IPS-20b (cell line): Measurements from ENCODE around the gene NR2F2.
A peak's percentile ranks its signal among the peaks of the same experiment; 100 is the strongest.

Experiments used
- H3K27ac ChIP-seq: one replicate; pipeline ENCODE4 v1.5.1; 2013; ENCODE audit warnings: low read length
- H3K27me3 ChIP-seq: 2 replicates; pipeline ENCODE4 v1.6.1; 2013; ENCODE audit warnings: mild to moderate bottlenecking, low read length, inconsistent platforms; ENCODE audit not compliant: insufficient read depth
- H3K36me3 ChIP-seq: 2 replicates; pipeline ENCODE4 v1.6.1; 2013; ENCODE audit warnings: low read depth, mild to moderate bottlenecking, inconsistent platforms, low read length, moderate library complexity; ENCODE audit not compliant: insufficient read depth
- H3K4me1 ChIP-seq: 2 replicates; pipeline ENCODE4 v1.6.1; 2013; ENCODE audit warnings: mild to moderate bottlenecking, control low read depth, inconsistent platforms, low read length, moderate library complexity; ENCODE audit not compliant: insufficient read depth
- H3K4me3 ChIP-seq: 2 replicates; pipeline ENCODE4 v1.5.1; 2013; ENCODE audit warnings: mild to moderate bottlenecking, low read length, inconsistent platforms
- H3K9ac ChIP-seq: 2 replicates; pipeline ENCODE4 v1.6.1; 2013; ENCODE audit warnings: low read depth, mild to moderate bottlenecking, inconsistent platforms, low read length, moderate library complexity
- H3K9me3 ChIP-seq: 2 replicates; pipeline ENCODE4 v1.6.1; 2013; ENCODE audit warnings: mild to moderate bottlenecking, low read depth, low read length, inconsistent platforms; ENCODE audit not compliant: insufficient read depth

Gene NR2F2

GRCh38 chr15:96353930-96354730 is 23.6 kb downstream of the NR2F2 start:
- no peak overlapping the region for H3K9ac ChIP-seq
- H3K36me3 ChIP-seq: no peaks in the 10 kb centered on the region
- H3K27ac ChIP-seq: no peak overlapping the region
- peaks cover 100% of the 10 kb centered on the region for H3K27me3 ChIP-seq
- H3K9me3 ChIP-seq: no peaks in the 10 kb centered on the region; the same call in 1 of the 2 replicates
- peak overlapping the region; percentile 38; the same call in 1 of the 2 replicates for H3K4me3 ChIP-seq
- peaks cover under 1% of the 10 kb centered on the region; the same call in 1 of the 2 replicates for H3K4me1 ChIP-seq

- peaks cover 100% of the 10 kb centered on the region for H3K27me3 ChIP-seq
- no peak overlapping the region for H3K27ac ChIP-seq
- H3K36me3 ChIP-seq: no peaks in the 10 kb centered on the region
- no peak overlapping the region; the same call in 1 of the 2 replicates for H3K4me3 ChIP-seq
- no peaks in the 10 kb centered on the region; the same call in 1 of the 2 replicates for H3K4me1 ChIP-seq
- H3K9ac ChIP-seq: no peak overlapping the region
- no peaks in the 10 kb centered on the region; the same call in 1 of the 2 replicates for H3K9me3 ChIP-seq
Measured at GRCh38 chr15:96354731-96355567, 24.4 kb downstream of the NR2F2 start.

GRCh38 chr15:96355568-96356187 is 25.2 kb downstream of the NR2F2 start:
- no peak overlapping the region for H3K9ac ChIP-seq
- peaks cover 100% of the 10 kb centered on the region for H3K27me3 ChIP-seq
- no peaks in the 10 kb centered on the region; the same call in 1 of the 2 replicates for H3K9me3 ChIP-seq
- no peaks in the 10 kb centered on the region; the same call in 1 of the 2 replicates for H3K4me1 ChIP-seq
- no peak overlapping the region for H3K4me3 ChIP-seq
- no peaks in the 10 kb centered on the region for H3K36me3 ChIP-seq
- no peak overlapping the region for H3K27ac ChIP-seq

- Histone ChIP-seq H3K9ac (no peak overlapping the region), H3K27ac (no peak overlapping the region), H3K36me3 (no peaks in the 10 kb centered on the region), H3K4me3 (peak overlapping the region; percentile 58; the same call in 1 of the 2 replicates), H3K9me3 (no peaks in the 10 kb centered on the region; the same call in 1 of the 2 replicates), H3K4me1 (no peaks in the 10 kb centered on the region; the same call in 1 of the 2 replicates), H3K27me3 (peaks cover 100% of the 10 kb centered on the region)
Measured at GRCh38 chr15:96356494-96357455, 26.3 kb downstream of the NR2F2 start.

GRCh38 chr15:96358001-96358801 is 27.7 kb downstream of the NR2F2 start:
- Histone ChIP-seq H3K36me3 (no peaks in the 10 kb centered on the region), H3K4me1 (no peaks in the 10 kb centered on the region; the same call in 1 of the 2 replicates), H3K9me3 (no peaks in the 10 kb centered on the region; the same call in 1 of the 2 replicates), H3K4me3 (no peak overlapping the region), H3K27ac (no peak overlapping the region), H3K27me3 (peaks cover 100% of the 10 kb centered on the region), H3K9ac (no peak overlapping the region)

- Histone ChIP-seq H3K9ac (no peak overlapping the region), H3K36me3 (no peaks in the 10 kb centered on the region), H3K27me3 (peaks cover 100% of the 10 kb centered on the region), H3K27ac (no peak overlapping the region), H3K4me3 (peak overlapping the region; percentile 56), H3K4me1 (no peaks in the 10 kb centered on the region; the same call in 1 of the 2 replicates), H3K9me3 (no peaks in the 10 kb centered on the region; the same call in 1 of the 2 replicates)
Measured at GRCh38 chr15:96358821-96359615, 28.5 kb downstream of the NR2F2 start.

GRCh38 chr15:96359616-96360521 is 29.4 kb downstream of the NR2F2 start:
- H3K4me3 ChIP-seq: peak overlapping the region; percentile 56
- H3K9me3 ChIP-seq: no peaks in the 10 kb centered on the region; the same call in 1 of the 2 replicates
- H3K4me1 ChIP-seq: no peaks in the 10 kb centered on the region; the same call in 1 of the 2 replicates
- no peak overlapping the region for H3K9ac ChIP-seq
- H3K36me3 ChIP-seq: no peaks in the 10 kb centered on the region
- no peak overlapping the region for H3K27ac ChIP-seq
- H3K27me3 ChIP-seq: peaks cover 100% of the 10 kb centered on the region

GRCh38 chr15:96360581-96361308 is 30.2 kb downstream of the NR2F2 start:
- H3K36me3 ChIP-seq: no peaks in the 10 kb centered on the region
- H3K4me3 ChIP-seq: peak overlapping the region; percentile 54
- peaks cover 100% of the 10 kb centered on the region for H3K27me3 ChIP-seq
- no peak overlapping the region for H3K27ac ChIP-seq
- H3K9ac ChIP-seq: no peak overlapping the region
- H3K4me1 ChIP-seq: no peaks in the 10 kb centered on the region; the same call in 1 of the 2 replicates
- H3K9me3 ChIP-seq: no peaks in the 10 kb centered on the region; the same call in 1 of the 2 replicates
